ENCODE results near the gene DNAH17. TPM values are rescaled to one million over a fixed set of nuclear protein-coding genes. Genes with fewer than 3 reads are reported as not detected.
"Not testable (repeated sequence)": the region's sequence is repeated elsewhere in the genome, so short reads cannot be mapped to it uniquely, and the experiment has no call there.

Gene DNAH17
- total RNA-seq, 1 donor: not detected

DNA sequence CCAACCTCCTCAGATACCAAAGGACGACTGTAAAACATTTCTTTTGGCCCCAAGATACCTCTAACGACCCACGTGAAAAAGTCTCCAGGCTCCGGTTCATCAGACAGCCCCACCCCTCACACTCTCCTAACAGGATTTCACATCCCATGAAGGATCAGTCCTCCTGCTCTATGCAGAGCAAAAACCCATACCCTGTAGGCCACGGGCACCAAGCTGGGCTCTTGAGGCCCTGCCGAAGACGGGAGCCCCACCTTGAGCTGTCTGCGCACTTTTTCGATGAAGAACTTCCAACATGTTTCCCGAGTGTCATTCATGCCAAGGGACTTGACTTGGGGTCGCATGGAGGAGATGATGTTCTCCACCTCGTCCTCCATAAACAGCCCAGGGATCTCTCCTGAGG lies 108.8 kb downstream of the DNAH17 start:
- no peak overlapping the region for H3K4me3 ChIP-seq (ENCODE audit: low read depth, low read length)
- no peak for TF ChIP-seq CTCF (IDR thresholded peaks at IDR 0.05; ENCODE audit: insufficient read depth, low read depth, low read length)
- no peak for DNase-seq (ENCODE audit: low read depth)

DNA sequence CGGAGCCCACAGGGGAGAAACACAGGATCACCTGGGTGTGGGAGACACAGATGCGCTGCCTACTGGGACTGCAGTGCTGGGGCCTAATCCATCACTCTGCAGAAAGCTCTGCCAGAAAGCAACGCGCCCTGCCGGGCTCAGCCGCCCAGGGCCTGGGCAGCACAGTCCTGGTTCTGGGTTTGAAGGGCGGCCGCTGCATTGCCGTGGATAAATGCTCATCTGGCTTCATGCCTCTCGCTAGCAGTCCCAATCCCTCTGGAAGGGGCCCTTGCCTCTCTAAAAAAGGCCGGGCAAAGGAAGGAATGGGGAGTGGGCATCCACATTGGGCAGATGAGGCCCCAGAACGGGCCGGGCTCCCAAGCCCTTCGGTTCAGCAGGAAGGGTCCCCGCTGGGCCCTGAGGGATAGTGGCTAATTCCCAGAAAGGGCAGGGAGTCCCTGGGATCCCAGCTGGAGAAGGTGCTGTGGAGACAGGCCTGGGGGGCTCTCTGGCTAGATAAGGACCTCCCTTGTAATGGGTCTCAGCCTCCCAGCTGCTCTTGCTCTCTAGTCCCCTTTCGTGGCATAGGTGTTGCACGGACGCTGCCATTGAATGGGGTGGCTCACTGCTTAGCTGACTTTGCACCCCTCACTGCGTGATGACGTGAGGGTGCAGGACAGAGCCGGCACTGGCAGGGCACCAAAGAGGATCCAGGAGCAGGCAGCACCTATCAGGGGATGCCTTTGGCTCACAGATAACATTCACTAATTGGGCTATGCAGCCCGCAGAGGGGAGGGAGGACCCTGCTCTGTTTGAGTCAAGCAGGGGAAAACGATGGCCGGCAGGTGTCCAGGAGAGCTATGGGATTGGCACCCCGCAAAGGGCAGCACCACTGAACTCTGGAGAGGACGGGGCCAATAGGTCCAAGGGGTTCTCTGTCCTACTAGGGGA lies 110.1 kb downstream of the DNAH17 start:
- DNase-seq (ENCODE audit: low read depth): no peak
- H3K4me3 ChIP-seq (ENCODE audit: low read depth, low read length): no peak overlapping the region
- TF ChIP-seq CTCF (IDR thresholded peaks at IDR 0.05; ENCODE audit: insufficient read depth, low read depth, low read length): no peak

DNA sequence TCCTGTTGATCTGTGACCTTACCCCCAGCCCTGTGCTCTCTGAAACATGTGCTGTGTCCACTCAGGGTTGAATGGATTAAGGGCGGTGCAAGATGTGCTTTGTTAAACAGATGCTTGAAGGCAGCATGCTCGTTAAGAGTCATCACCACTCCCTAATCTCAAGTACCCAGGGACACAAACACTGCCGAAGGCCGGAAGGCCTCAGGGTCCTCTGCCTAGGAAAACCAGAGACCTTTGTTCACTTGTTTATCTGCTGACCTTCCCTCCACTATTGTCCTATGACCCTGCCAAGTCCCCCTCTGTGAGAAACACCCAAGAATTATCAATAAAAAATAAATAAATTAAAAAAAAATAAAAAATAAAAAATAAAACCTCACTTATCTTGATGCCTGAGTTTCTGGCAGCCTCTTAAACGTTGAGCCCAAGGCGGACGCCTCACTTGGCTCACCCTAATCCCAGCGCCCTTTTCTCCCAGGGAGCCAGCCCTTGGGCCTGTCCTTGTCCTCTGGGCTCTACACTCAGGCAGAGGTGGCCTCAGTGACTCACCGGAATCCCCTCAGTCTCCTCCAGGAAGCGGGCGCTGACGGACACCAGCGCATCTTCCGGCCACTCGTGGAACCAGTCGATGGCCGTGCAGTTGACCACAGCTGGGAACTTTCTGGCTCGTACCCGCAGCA lies 110.9 kb downstream of the DNAH17 start:
- not testable (repeated sequence) for DNase-seq (ENCODE audit: low read depth)

DNA sequence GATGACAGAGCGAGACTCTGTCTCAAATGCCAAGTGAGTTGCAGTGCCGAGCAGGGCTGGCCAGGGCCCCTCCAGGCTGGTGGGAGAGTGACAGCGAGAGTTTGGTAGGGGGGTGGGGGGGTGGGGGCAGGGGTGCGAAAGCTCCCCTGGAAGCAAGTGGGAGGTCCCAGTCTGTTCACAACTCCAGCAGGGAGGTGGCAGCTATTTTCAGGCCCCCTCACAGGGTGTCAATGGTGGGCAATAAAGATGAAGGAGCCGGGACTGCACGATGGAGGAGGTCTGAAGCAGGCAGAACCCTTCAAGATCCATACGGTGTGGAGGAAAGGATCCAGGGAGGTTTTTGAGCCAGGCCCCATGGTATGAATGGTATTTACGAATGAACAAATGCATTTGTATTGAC lies 115.0 kb downstream of the DNAH17 start:
- no peak for DNase-seq (ENCODE audit: low read depth)
- TF ChIP-seq CTCF (IDR thresholded peaks at IDR 0.05; ENCODE audit: insufficient read depth, low read depth, low read length): no peak

More for the DNA sequence above, 110.9 kb downstream of the DNAH17 start:
- H3K4me3 ChIP-seq (ENCODE audit: low read depth, low read length): not testable (repeated sequence)

GRCh38 chr17:78461799-78462053 lies 115.5 kb downstream of the DNAH17 start:
- no peak for TF ChIP-seq CTCF (IDR thresholded peaks at IDR 0.05; ENCODE audit: insufficient read depth, low read depth, low read length)

More for the DNA sequence above, 115.0 kb downstream of the DNAH17 start:
- H3K4me3 ChIP-seq (ENCODE audit: low read depth, low read length): no peak overlapping the region

DNA sequence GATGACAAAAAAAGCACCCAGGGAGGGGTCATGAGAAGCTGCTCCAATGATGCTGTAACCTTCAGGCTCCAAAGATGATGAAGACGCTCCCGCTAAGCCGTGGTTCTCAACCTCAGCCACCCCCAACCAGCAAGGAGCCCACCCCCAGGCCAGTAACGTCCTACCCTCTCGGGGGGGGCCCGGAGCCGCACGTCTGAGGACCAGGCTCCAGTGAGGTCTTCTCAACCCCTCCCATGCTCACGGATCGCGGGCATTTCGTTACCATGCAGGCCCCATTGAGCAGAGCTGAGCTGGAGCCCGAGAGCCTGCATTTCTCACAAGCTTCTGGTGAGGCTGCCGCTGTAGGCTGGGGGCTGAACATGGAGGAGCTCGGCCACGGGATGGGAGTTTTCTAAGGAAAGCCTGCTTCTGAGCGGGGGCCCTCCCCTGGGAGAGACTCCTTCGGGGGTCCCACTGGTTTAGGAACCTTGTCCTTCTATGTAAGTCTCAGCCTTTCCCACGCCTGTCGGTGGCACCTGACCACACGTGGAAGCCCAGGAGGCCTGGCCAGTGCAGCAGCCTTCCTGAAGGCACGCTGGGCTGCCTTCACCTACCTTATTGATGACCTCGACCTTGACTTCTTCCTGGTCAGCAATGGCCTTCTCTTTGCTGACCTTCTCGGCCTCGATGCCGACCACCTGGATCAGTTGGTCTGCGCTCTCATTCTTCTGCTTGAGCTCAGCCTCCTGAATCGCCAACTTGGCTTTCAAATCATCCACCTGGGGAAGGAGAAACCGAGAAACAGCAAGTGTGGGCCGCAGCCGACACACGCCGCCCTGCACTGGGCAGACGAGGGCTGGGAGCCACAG lies 116.0 kb downstream of the DNAH17 start:
- TF ChIP-seq CTCF (IDR thresholded peaks at IDR 0.05; ENCODE audit: insufficient read depth, low read depth, low read length): no peak
- H3K4me3 ChIP-seq (ENCODE audit: low read depth, low read length): no peak overlapping the region
- no peak for DNase-seq (ENCODE audit: low read depth)

More at GRCh38 chr17:78461799-78462053, 115.5 kb downstream of the DNAH17 start:
- H3K4me3 ChIP-seq (ENCODE audit: low read depth, low read length): no peak overlapping the region
- no peak for DNase-seq (ENCODE audit: low read depth)

Data from fibroblast of villous mesenchyme (primary cell).